HepG2 (cell line): ENCODE results near the gene YIF1B. TPM values are rescaled to one million over a fixed set of nuclear protein-coding genes. Genes with fewer than 3 reads are reported as not detected.
A peak's percentile ranks its signal among the peaks of the same experiment; 100 is the strongest.

Experiments
- ATAC-seq: fragments of 200-7000 bp; cut with Tn5 transposase; 3 replicates; pipeline ENCODE4 v1.9.1; 2020; ENCODE audit warnings: mild to moderate bottlenecking, moderate library complexity
- BruUV-seq: library from RNA; stranded (reverse); fragments of 400-500 nt; replicated peaks from 2 replicates; lab custom pipeline; 2021; lab: Mats Ljungman, UMichigan
- CTCF ChIA-PET: fragments of 300-600 bp; formaldehyde crosslinking; extraction: SDS; loops from one replicate; lab custom pipeline; 2021; ENCODE audit warnings: low total read pairs, inconsistent platforms, low intra/inter-chr PET ratio; lab: Yijun Ruan, JAX
- POLR2A ChIA-PET: fragments of 350-600 bp; sonication (Branson Sonifier 250); formaldehyde crosslinking; loops from one replicate; lab custom pipeline; 2020; ENCODE audit warnings: antibody characterized with exemption, inconsistent platforms; lab: Yijun Ruan, JAX
- DNase-seq: peaks from one replicate; pipeline ENCODE4 v3.0.0-alpha.2; 2015; ENCODE audit warnings: low spot score
- FAIRE-seq: peaks from 3 replicates; lab custom pipeline; 2011; peaks lifted over from hg19 to GRCh38; lab: Jason Lieb, UNC
- H2AFZ ChIP-seq: one replicate; pipeline ENCODE4 v1.6.1; 2011; ENCODE audit warnings: low read length, inconsistent platforms
- H3K27ac ChIP-seq: fragments of 300-600 bp; 3 replicates; pipeline ENCODE4 v1.8.0; 2011; ENCODE audit warnings: mixed run types, mild to moderate bottlenecking, mixed read lengths, low read length, inconsistent platforms; ENCODE audit not compliant: insufficient read depth; ENCODE audit errors: extremely low read length
- H3K27me3 ChIP-seq, 2 experiments: fragments of 200-600 bp in 1 of 2; 2 replicates in 1 of 2; 3 replicates in 1 of 2; pipeline versions ENCODE4 v1.6.0 to v1.8.0; 2011; ENCODE audit warnings: low read length in 2 of 2, mild to moderate bottlenecking in 2 of 2, moderate library complexity in 2 of 2, inconsistent platforms in 1 of 2; ENCODE audit not compliant: insufficient read depth in 2 of 2, control insufficient read depth in 1 of 2
- H3K36me3 ChIP-seq, 2 experiments: fragments of 200-600 bp in 1 of 2; replicated peaks in 1 of 2; 2 replicates in 1 of 2; 3 replicates in 1 of 2; pipeline versions ENCODE4 v1.5.1 to v1.8.0; 2011; ENCODE audit warnings: low read length in 2 of 2, inconsistent platforms in 1 of 2; ENCODE audit not compliant: insufficient read depth in 2 of 2, control insufficient read depth in 1 of 2
- H3K4me1 ChIP-seq: 2 replicates; pipeline ENCODE4 v1.5.1; 2012; ENCODE audit warnings: low read length, inconsistent platforms; ENCODE audit not compliant: insufficient read depth
- H3K4me2 ChIP-seq: 2 replicates; pipeline ENCODE4 v1.6.0; 2011; ENCODE audit warnings: low read depth, low read length, inconsistent platforms
- H3K4me3 ChIP-seq, 3 experiments: fragments of 200-600 bp in 1 of 3; sonication (generic), shearing (Covaris generic) in 1 of 3; replicated peaks in 1 of 3; 2 replicates each; pipeline ENCODE4 v1.5.1; 2011 to 2016; ENCODE audit warnings: low read length in 3 of 3, inconsistent platforms in 2 of 3, low read depth in 2 of 3, mild to moderate bottlenecking in 2 of 3, control low read depth in 1 of 3, mixed read lengths in 1 of 3; ENCODE audit not compliant: insufficient read depth in 1 of 3
- H3K79me2 ChIP-seq: one replicate; pipeline ENCODE4 v1.6.1; 2011; ENCODE audit warnings: low read length, inconsistent platforms; ENCODE audit not compliant: insufficient read depth
- H3K9ac ChIP-seq: 2 replicates; pipeline ENCODE4 v1.6.0; 2011; ENCODE audit warnings: mild to moderate bottlenecking, low read depth, low read length, inconsistent platforms; ENCODE audit not compliant: insufficient read depth
- H3K9me3 ChIP-seq: 2 replicates; pipeline ENCODE4 v1.5.1; 2012; ENCODE audit warnings: mild to moderate bottlenecking, low read length
- H4K20me1 ChIP-seq: 2 replicates; pipeline ENCODE4 v1.6.0; 2011; ENCODE audit warnings: inconsistent platforms, mild to moderate bottlenecking, low read length, moderate library complexity; ENCODE audit not compliant: insufficient read depth
- FOSL2 ChIP-seq: sonication (generic); formaldehyde crosslinking; IDR thresholded peaks from 2 replicates; pipeline ENCODE4 v1.4.0; 2020; ENCODE audit warnings: missing genetic modification reagents
- JDP2 ChIP-seq: sonication (generic); formaldehyde crosslinking; IDR thresholded peaks from 2 replicates; pipeline ENCODE4 v1.8.1; 2022; ENCODE audit warnings: missing genetic modification reagents, borderline replicate concordance
- JUND ChIP-seq: sonication (generic); formaldehyde crosslinking; IDR thresholded peaks from 2 replicates; pipeline ENCODE4 v1.8.0; 2022; ENCODE audit warnings: mild to moderate bottlenecking, missing genetic modification reagents
- MED1 ChIP-seq: sonication (generic); formaldehyde crosslinking; IDR thresholded peaks from 2 replicates; pipeline ENCODE4 v1.4.0; 2020; ENCODE audit warnings: missing genetic modification reagents
- NR2F1 ChIP-seq, 2 experiments: fragments of 450-650 bp in 1 of 2; formaldehyde crosslinking in 1 of 2; IDR thresholded peaks; 2 replicates each; pipeline versions ENCODE4 v1.5.0 to v1.6.1; 2016 to 2020; ENCODE audit warnings: mild to moderate bottlenecking in 1 of 2, missing compliant biosample characterization in 1 of 2, missing genetic modification reagents in 1 of 2, moderate library complexity in 1 of 2
- PBX2 ChIP-seq: IDR thresholded peaks from 2 replicates; pipeline ENCODE4 v1.6.1; 2016; ENCODE audit warnings: control low read depth
- SATB2 ChIP-seq: sonication (generic); formaldehyde crosslinking; IDR thresholded peaks from 2 replicates; pipeline ENCODE4 v1.5.0; 2020; ENCODE audit warnings: missing genetic modification reagents
- TEAD3 ChIP-seq: optimal IDR thresholded peaks from 2 replicates; pipeline ENCODE3; 2016; ENCODE audit warnings: borderline replicate concordance
- ZFP90 ChIP-seq: sonication (generic); formaldehyde crosslinking; IDR thresholded peaks from 2 replicates; pipeline ENCODE4 v1.8.0; 2022; ENCODE audit warnings: missing genetic modification reagents, mild to moderate bottlenecking, inconsistent platforms, borderline replicate concordance
- ZNF260 ChIP-seq: sonication (generic); formaldehyde crosslinking; IDR thresholded peaks from 2 replicates; pipeline ENCODE4 v1.4.0; 2020; ENCODE audit warnings: missing genetic modification reagents, low read depth, mild to moderate bottlenecking, borderline replicate concordance
- ZNF326 ChIP-seq: sonication (generic); formaldehyde crosslinking; IDR thresholded peaks from 2 replicates; pipeline ENCODE4 v1.4.0; 2020; ENCODE audit warnings: missing genetic modification reagents, borderline replicate concordance
- ZNF335 ChIP-seq: sonication (generic); formaldehyde crosslinking; IDR thresholded peaks from 2 replicates; pipeline ENCODE4 v1.4.0; 2020; ENCODE audit warnings: missing genetic modification reagents
- ZNF367 ChIP-seq: sonication (generic); formaldehyde crosslinking; IDR thresholded peaks from 2 replicates; pipeline ENCODE4 v1.4.0; 2020; ENCODE audit warnings: missing genetic modification reagents, borderline replicate concordance
- ZNF672 ChIP-seq: sonication (generic); formaldehyde crosslinking; IDR thresholded peaks from 2 replicates; pipeline ENCODE4 v1.8.1; 2022; ENCODE audit warnings: missing genetic modification reagents
- ZNF720 ChIP-seq: sonication (generic); formaldehyde crosslinking; IDR thresholded peaks from 2 replicates; pipeline ENCODE4 v1.4.0; 2020; ENCODE audit warnings: missing genetic modification reagents
- WGBS: methylation state at CpG from one replicate; pipeline ENCODE4 v1.1.6; 2017; ENCODE audit warnings: low lambda C conversion rate; 5-methylcytosine and 5-hydroxymethylcytosine counted together
- in situ Hi-C: cut with HindIII; loops from 2 replicates; pipeline ENCODE4 v1.10.0; 2017; ENCODE audit warnings: low pct_unique_long_range_greater_than_20kb; ENCODE audit not compliant: extremely low pct_ligation_motif_present
- intact Hi-C: fragments of 100-400 bp; cut with micrococcal nuclease; formaldehyde crosslinking; loops from one replicate; pipeline ENCODE4 v1.10.0; 2022; ENCODE audit not compliant: unreplicated experiment
- polyA plus RNA-seq, 8 experiments: library from polyadenylated mRNA; depleted of rRNA in 3 of 8; stranded (reverse) in 7 of 8; unstranded in 1 of 8; fragments of >200 nt; fragmentation: Illumina TruSeq in 4 of 8; extraction: Trizol in 4 of 8; gene quantifications; 2 replicates each; pipeline versions ENCODE4 v1.2.1 to v1.2.3, GENCODE V29; 2011 to 2016; ENCODE audit warnings: low read depth in 4 of 8, missing spikeins in 1 of 8, mixed read lengths in 1 of 8; ENCODE audit not compliant: insufficient read depth in 1 of 8
- total RNA-seq, 5 experiments: library from RNA; depleted of rRNA; stranded (reverse); fragments of >200 nt; fragmentation: Illumina TruSeq; extraction: Trizol; gene quantifications; 2 replicates each; pipeline ENCODE4 v1.2.3, GENCODE V29; 2016; ENCODE audit warnings: low read depth in 1 of 5

The YIF1B gene
- total and polyA plus RNA-seq, 2 of the 13 experiments (the other 11 are each of a cell fraction or from before 2014, with no cell fraction given): 41.4 to 85.2 TPM

GRCh38 chr19:38264486-38265212 is 51.1 kb downstream of the YIF1B start, which contains the start of gene SPINT2 (continued):
- TF ChIP-seq MED1 (CRISPR knock-in tag) (no peak), SATB2 (CRISPR knock-in tag) (no peak), ZNF672 (no peak), NR2F1 (CRISPR knock-in tag; IDR thresholded peaks at IDR 0.05) (no peak), ZNF326 (CRISPR knock-in tag) (no peak), ZNF335 (CRISPR knock-in tag) (no peak)

GRCh38 chr19:38263689-38264485 is 51.9 kb downstream of the YIF1B start:
- H3K4me3 ChIP-seq: no peak overlapping the region
- ATAC-seq: peak; percentile 40
- DNase-seq: peak; percentile 35
- H3K79me2 ChIP-seq: no peaks in the 10 kb centered on the region
- ChIA-PET CTCF (no interaction called here), POLR2A (no interaction called here)
- H2AFZ ChIP-seq: no peak overlapping the region
- H3K4me2 ChIP-seq: peak overlapping the region; percentile 32; the same call in 1 of the 2 replicates
- H3K27ac ChIP-seq: no peak overlapping the region
- no TSS peak for BruUV-seq
- intact Hi-C loops (no loop called here), in situ Hi-C loops (no loop called here)
- TF ChIP-seq FOSL2 (CRISPR knock-in tag): peak; percentile 60
- TF ChIP-seq ZNF720 (CRISPR knock-in tag): no peak
- TF ChIP-seq ZNF367: no peak
- no peak for TF ChIP-seq JUND (CRISPR knock-in tag)
- no peak for TF ChIP-seq ZFP90
- TF ChIP-seq PBX2 (CRISPR knock-in tag): no peak
- peak; percentile 8 for TF ChIP-seq TEAD3 (CRISPR knock-in tag)
- no peak for TF ChIP-seq JDP2 (CRISPR knock-in tag)
- no peak for TF ChIP-seq ZNF260 (CRISPR knock-in tag)
- no peak overlapping the region for H3K9ac ChIP-seq
- no peaks in the 10 kb centered on the region for H3K36me3 ChIP-seq
- peaks cover 60% of the 10 kb centered on the region for H3K4me1 ChIP-seq
- peaks cover 0 to 6% of the 10 kb centered on the region in 2 experiments; a peak in 2 of 5 replicates for H3K27me3 ChIP-seq
- 28% methylated on average over 10 of the region's 34 CpGs for WGBS
- no peaks in the 10 kb centered on the region for H3K9me3 ChIP-seq
- no peaks in the 10 kb centered on the region for H4K20me1 ChIP-seq
- no peak for FAIRE-seq
